HCT116 (cell line): ENCODE data around the gene GLUD1. TPM values are rescaled to one million over a fixed set of nuclear protein-coding genes. Genes with fewer than 3 reads are reported as not detected.
"Not testable (repeated sequence)": the region's sequence is repeated elsewhere in the genome, so short reads cannot be mapped to it uniquely, and the experiment has no call there.

Experiments used
- ATAC-seq: fragments of 200-7000 bp; cut with Tn5 transposase; 2 replicates; pipeline ENCODE4 v1.9.1; 2020; ENCODE audit warnings: mild to moderate bottlenecking, moderate library complexity
- BruUV-seq: library from RNA; stranded (reverse); fragments of 400-500 nt; replicated peaks from 2 replicates; lab custom pipeline; 2021; lab: Mats Ljungman, UMichigan
- CTCF ChIA-PET: fragments of 300-600 bp; sonication (Branson Sonifier 250); formaldehyde crosslinking; loops from one replicate; lab custom pipeline; 2021; ENCODE audit warnings: antibody characterized with exemption; lab: Charles Lee
- POLR2A ChIA-PET: fragments of 300-600, 350-600 bp; sonication (Branson Sonifier 250); formaldehyde crosslinking; loops from one replicate; lab custom pipeline; 2021; ENCODE audit warnings: antibody characterized with exemption; lab: Charles Lee
- RAD21 ChIA-PET, 2 experiments: fragments of 300-600 bp; sonication (Branson Sonifier 250); formaldehyde crosslinking; loops; one replicate each; lab custom pipeline; 2023; ENCODE audit warnings: low total read pairs in 2 of 2; ENCODE audit not compliant: uncharacterized antibody in 2 of 2, unreplicated experiment in 2 of 2, low non-redundant PET in 1 of 2; lab: Charles Lee
- DNase-seq: peaks from one replicate; pipeline ENCODE4 v3.0.0-alpha.2; 2010; ENCODE audit warnings: low read depth, low spot score
- H2AFZ ChIP-seq: fragments of 200-600 bp; shearing (Covaris generic), sonication (generic); 2 replicates; pipeline ENCODE4 v1.6.1; 2017; ENCODE audit warnings: low read depth, mixed run types, mixed read lengths, antibody characterized with exemption, low read length; ENCODE audit not compliant: poor library complexity, severe bottlenecking
- H3K27ac ChIP-seq: 2 replicates; pipeline ENCODE4 v1.5.1; 2012; ENCODE audit warnings: low read depth, low read length
- H3K27me3 ChIP-seq: fragments of 200-600 bp; sonication (generic); 2 replicates; pipeline ENCODE4 v1.6.1; 2016; ENCODE audit warnings: mixed run types, low read length, mixed read lengths; ENCODE audit not compliant: insufficient read depth
- H3K36me3 ChIP-seq, 2 experiments: fragments of 200-500 bp in 1 of 2; fragments of 200-600 bp in 1 of 2; sonication (Bioruptor generic) in 1 of 2; sonication (generic) in 1 of 2; 2 replicates each; pipeline versions ENCODE4 v1.5.1 to v1.6.1; 2014 to 2016; ENCODE audit warnings: low read length in 2 of 2, inconsistent platforms in 1 of 2, mixed read lengths in 1 of 2, mixed run types in 1 of 2; ENCODE audit not compliant: insufficient read depth in 2 of 2, control insufficient read depth in 1 of 2
- H3K4me1 ChIP-seq, 2 experiments: fragments of 200-600 bp in 1 of 2; sonication (generic) in 1 of 2; 2 replicates each; pipeline versions ENCODE4 v1.5.1 to v1.6.1; 2012 to 2017; ENCODE audit warnings: low read length in 2 of 2, inconsistent platforms in 1 of 2, mild to moderate bottlenecking in 1 of 2, mixed read lengths in 1 of 2, mixed run types in 1 of 2, moderate library complexity in 1 of 2; ENCODE audit not compliant: insufficient read depth in 2 of 2, control insufficient read depth in 1 of 2
- H3K4me2 ChIP-seq: fragments of 200-600 bp; sonication (generic); 2 replicates; pipeline ENCODE4 v1.6.1; 2017; ENCODE audit warnings: mixed run types, low read length, mixed read lengths
- H3K4me3 ChIP-seq, 2 experiments: fragments of 200-600 bp in 1 of 2; sonication (generic) in 1 of 2; replicated peaks in 1 of 2; 2 replicates each; pipeline ENCODE4 v1.5.1; 2011 to 2016; ENCODE audit warnings: low read length in 2 of 2, control low read depth in 1 of 2, low read depth in 1 of 2, mild to moderate bottlenecking in 1 of 2, mixed read lengths in 1 of 2, mixed run types in 1 of 2
- H3K79me2 ChIP-seq: fragments of 200-600 bp; sonication (generic); 2 replicates; pipeline ENCODE4 v1.6.1; 2017; ENCODE audit warnings: mild to moderate bottlenecking, mixed run types, low read length, moderate library complexity, mixed read lengths; ENCODE audit not compliant: insufficient read depth
- H3K9ac ChIP-seq: fragments of 200-600 bp; sonication (generic); 2 replicates; pipeline ENCODE4 v1.6.1; 2016; ENCODE audit warnings: low read length, mixed read lengths
- H3K9me2 ChIP-seq: fragments of 200-600 bp; sonication (generic), shearing (Covaris generic); 2 replicates; pipeline ENCODE4 v1.6.1; 2017; ENCODE audit warnings: mixed run types, mild to moderate bottlenecking, moderate library complexity; ENCODE audit not compliant: insufficient read depth
- H3K9me3 ChIP-seq, 2 experiments: fragments of 200-500 bp in 1 of 2; fragments of 200-600 bp in 1 of 2; sonication (Bioruptor generic) in 1 of 2; sonication (generic) in 1 of 2; 2 replicates each; pipeline ENCODE4 v1.6.1; 2014 to 2017; ENCODE audit warnings: low read length in 2 of 2, mixed read lengths in 2 of 2, inconsistent platforms in 1 of 2, low read depth in 1 of 2, mild to moderate bottlenecking in 1 of 2, mixed run types in 1 of 2, moderate library complexity in 1 of 2; ENCODE audit not compliant: control insufficient read depth in 1 of 2, insufficient read depth in 1 of 2
- H4K20me1 ChIP-seq: fragments of 200-600 bp; sonication (generic), shearing (Covaris generic); 2 replicates; pipeline ENCODE4 v1.6.1; 2017; ENCODE audit warnings: mixed run types, mild to moderate bottlenecking, moderate library complexity; ENCODE audit not compliant: insufficient read depth
- intact Hi-C: fragments of 100-400 bp; cut with micrococcal nuclease; formaldehyde crosslinking; loops from 2 replicates; pipeline ENCODE4 v1.10.0; 2022
- total RNA-seq: library from RNA; stranded (reverse); gene quantifications from one replicate; pipeline ENCODE4 v1.2.1, GENCODE V29; 2021; ENCODE audit not compliant: unreplicated experiment

GLUD1 gene
- total RNA-seq, 1 experiment from 2014 or later: 131 TPM

DNA sequence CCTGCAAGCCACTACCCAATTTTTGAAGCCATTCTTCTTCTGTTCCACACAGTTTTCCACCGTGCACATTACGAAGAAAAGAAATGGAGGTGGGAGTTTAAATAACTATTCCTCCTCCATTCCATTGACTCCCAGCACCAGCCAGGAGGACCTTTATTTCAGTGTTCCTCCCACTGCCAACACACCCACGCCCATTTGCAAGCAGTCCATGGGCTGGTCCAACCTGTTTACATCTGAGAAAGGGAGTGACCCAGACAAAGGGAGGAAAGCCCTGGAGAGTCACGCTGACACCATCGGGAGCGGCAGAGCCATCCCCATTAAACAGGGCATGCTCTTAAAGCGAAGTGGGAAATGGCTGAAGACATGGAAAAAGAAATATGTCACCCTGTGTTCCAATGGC lies 86.3 kb downstream of the GLUD1 start:
- RAD21 ChIA-PET, H3K79me2 ChIP-seq, CTCF ChIA-PET, H3K4me3 ChIP-seq, ATAC-seq, POLR2A ChIA-PET, H3K9me3 ChIP-seq, H3K9ac ChIP-seq, H3K27me3 ChIP-seq, H3K4me1 ChIP-seq, DNase-seq, H3K9me2 ChIP-seq, H3K27ac ChIP-seq, H4K20me1 ChIP-seq, H3K36me3 ChIP-seq, H3K4me2 ChIP-seq, H2AFZ ChIP-seq, BruUV-seq, intact Hi-C loops: not testable (repeated sequence)

DNA sequence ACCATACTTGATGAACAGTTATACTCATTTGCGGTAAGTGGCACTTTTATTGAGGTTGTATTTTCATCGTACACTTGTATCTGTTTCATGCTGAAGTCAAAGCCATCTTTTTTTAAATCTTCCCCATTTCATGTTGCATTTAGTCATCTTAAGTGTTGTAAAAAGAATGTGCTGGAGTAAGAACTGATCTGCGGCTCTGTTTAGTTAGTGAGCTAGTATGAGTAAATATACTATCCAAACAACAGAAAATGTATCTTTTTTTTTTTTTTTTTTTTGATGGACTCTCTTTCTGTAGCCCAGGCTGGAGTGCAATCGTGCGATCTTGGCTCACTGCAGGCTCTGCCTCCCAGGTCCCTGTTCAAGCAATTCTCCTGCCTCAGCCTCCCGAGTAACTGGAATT lies 87.0 kb downstream of the GLUD1 start:
- H3K27ac ChIP-seq, POLR2A ChIA-PET, H2AFZ ChIP-seq, ATAC-seq, H3K9ac ChIP-seq, H3K79me2 ChIP-seq, H3K9me2 ChIP-seq, H3K4me3 ChIP-seq, RAD21 ChIA-PET, intact Hi-C loops, H4K20me1 ChIP-seq, CTCF ChIA-PET, H3K4me1 ChIP-seq, H3K4me2 ChIP-seq, H3K36me3 ChIP-seq, H3K27me3 ChIP-seq, H3K9me3 ChIP-seq, DNase-seq, BruUV-seq: not testable (repeated sequence)

GRCh38 chr10:87007124-87007523 lies 87.5 kb downstream of the GLUD1 start:
- H3K4me2 ChIP-seq, intact Hi-C loops, H3K9me2 ChIP-seq, POLR2A ChIA-PET, H3K79me2 ChIP-seq, BruUV-seq, H3K27me3 ChIP-seq, CTCF ChIA-PET, H3K36me3 ChIP-seq, H3K27ac ChIP-seq, RAD21 ChIA-PET, H3K9ac ChIP-seq, H3K4me3 ChIP-seq, H3K9me3 ChIP-seq, H3K4me1 ChIP-seq, DNase-seq, H4K20me1 ChIP-seq, ATAC-seq, H2AFZ ChIP-seq: not testable (repeated sequence)
